RWPE1 (cell line): ENCODE measurements around the gene CREBBP.
A peak's percentile ranks its signal among the peaks of the same experiment; 100 is the strongest.

ENCODE experiments used
- CTCF ChIA-PET: fragments of 350-600 bp; sonication (Branson Sonifier 250); formaldehyde crosslinking; extraction: SDS; loops from one replicate; lab custom pipeline; 2021; lab: Yijun Ruan, JAX
- POLR2A ChIA-PET: fragments of 400-600 bp; formaldehyde crosslinking; extraction: SDS; loops from one replicate; lab custom pipeline; 2020; ENCODE audit warnings: antibody characterized with exemption; ENCODE audit not compliant: low non-redundant PET; lab: Yijun Ruan, JAX
- DNase-seq: peaks from one replicate; pipeline ENCODE4 v3.0.0; 2012; ENCODE audit warnings: low spot score
- H3K27ac ChIP-seq: fragments of 450-650 bp; 2 replicates; pipeline ENCODE4 v1.5.1; 2017
- CTCF ChIP-seq: fragments of 450-650 bp; conservative IDR thresholded peaks from 2 replicates; pipeline ENCODE4 v1.5.1; 2017; ENCODE audit warnings: low read depth, mild to moderate bottlenecking

Gene CREBBP

GRCh38 chr16:3858801-3859200, 21.7 kb downstream of the CREBBP start:
- DNase-seq, result no peak
- no peak for TF ChIP-seq CTCF
- ChIA-PET CTCF (no interaction called here), POLR2A (no interaction called here)
- no peak overlapping the region for H3K27ac ChIP-seq

GRCh38 chr16:3857189-3858043, 23.1 kb downstream of the CREBBP start:
- ChIA-PET POLR2A (no interaction called here), CTCF (interaction anchor here (0.5 kb wide), 1 partner anchor 77 kb away, joined by 3 read pairs; no protein-coding TSS in a partner anchor)
- no peak for TF ChIP-seq CTCF
- peak; percentile 37 for DNase-seq
- peak overlapping the region; percentile 56 for H3K27ac ChIP-seq

- POLR2A ChIA-PET, result interaction anchor here (0.6 kb wide), 1 partner anchor 21 kb away, joined by 4 read pairs; no protein-coding TSS in a partner anchor
- TF ChIP-seq CTCF, result no peak
- DNase-seq, result no peak
- CTCF ChIA-PET, result interaction anchor here (0.5 kb wide), 1 partner anchor 78 kb away, joined by 3 read pairs; no protein-coding TSS in a partner anchor
- no peak overlapping the region for H3K27ac ChIP-seq
These were observed 24.0 kb downstream of the CREBBP start for GRCh38 chr16:3856367-3857141.

DNA sequence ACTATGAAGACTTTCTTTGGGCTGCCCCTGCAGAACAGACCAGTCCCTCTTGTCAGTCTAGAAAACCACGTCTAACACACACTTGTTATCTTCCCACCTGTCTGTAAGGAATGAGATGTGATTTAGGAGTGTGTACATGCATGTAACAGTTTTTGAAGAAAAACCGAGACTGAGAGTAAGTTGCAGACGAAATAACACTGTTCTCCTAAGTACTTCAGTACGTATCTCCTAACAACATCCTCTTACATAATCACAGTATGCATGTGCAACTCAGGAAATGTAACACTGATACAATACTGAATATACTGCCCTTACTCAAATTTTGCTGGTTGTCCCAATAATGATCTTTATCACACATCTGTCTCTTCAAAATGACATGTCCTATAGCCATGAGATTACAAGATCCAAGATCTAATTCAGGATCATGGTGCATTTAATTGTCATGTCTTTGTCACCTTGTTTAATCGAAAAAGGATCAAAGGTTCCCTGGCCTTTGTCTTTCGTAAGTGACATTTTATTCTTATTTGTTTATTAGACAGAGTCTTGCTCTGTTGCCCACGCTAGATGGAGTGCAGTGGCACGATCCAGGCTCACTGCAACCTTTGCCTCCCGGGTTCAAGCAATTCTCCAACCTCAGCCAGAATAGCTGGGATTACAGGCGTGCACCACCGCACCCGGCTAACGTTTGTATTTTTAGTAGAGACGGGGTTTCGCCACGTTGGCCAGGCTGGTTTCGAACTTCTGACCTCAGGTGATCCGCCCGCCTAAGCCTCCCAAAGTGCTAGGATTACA, 25.6 kb downstream of the CREBBP start:
- ChIA-PET POLR2A (no interaction called here), CTCF (no interaction called here)
- no peak for DNase-seq
- no peak overlapping the region for H3K27ac ChIP-seq
- TF ChIP-seq CTCF, result no peak

DNA sequence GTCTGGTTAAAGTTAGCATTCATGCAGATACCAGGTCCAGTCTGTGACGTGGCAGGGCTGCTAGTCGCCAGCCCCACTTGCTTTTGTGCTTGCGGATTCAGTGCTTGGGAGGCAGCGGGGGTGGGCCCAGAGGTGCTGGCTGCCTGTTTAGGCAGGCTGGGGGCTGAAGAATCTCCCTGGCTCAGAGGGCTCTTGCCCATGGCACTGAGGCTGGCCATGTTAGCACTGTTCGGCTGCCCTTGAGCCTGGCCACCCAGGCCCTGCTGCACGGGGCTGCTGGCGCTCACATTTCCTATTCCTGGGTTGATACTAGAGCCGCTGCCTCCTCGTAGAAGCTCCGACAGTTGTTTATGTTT, 30.0 kb downstream of the CREBBP start:
- no peak for TF ChIP-seq CTCF
- POLR2A ChIA-PET, result no interaction called here
- no peak for DNase-seq
- H3K27ac ChIP-seq, result no peak overlapping the region
- CTCF ChIA-PET, result interaction anchor here (0.6 kb wide), 1 partner anchor 28 kb away, joined by 4 read pairs; no protein-coding TSS in a partner anchor
